Transverse colon (tissue), 4 donors: ENCODE results near the gene FAM149A. TPM values are rescaled to one million over a fixed set of nuclear protein-coding genes. Genes with fewer than 3 reads are reported as not detected.

Source experiments
- DNase-seq: peaks from one replicate; pipeline ENCODE4 v3.0.0-alpha.2; 2019
- H3K27ac ChIP-seq, 4 donors: fragments of 200-600 bp; sonication (generic); 2 replicates each; pipeline ENCODE4 v1.5.1; 2016 to 2018; ENCODE audit warnings: inconsistent platforms in 4 of 4
- H3K27me3 ChIP-seq: fragments of 200-600 bp; sonication (generic); 2 replicates; pipeline ENCODE4 v1.5.1; 2017; ENCODE audit warnings: inconsistent platforms
- H3K36me3 ChIP-seq, 4 donors: fragments of 200-600 bp; sonication (generic); 2 replicates each; pipeline ENCODE4 v1.5.1; 2017 to 2019; ENCODE audit warnings: inconsistent platforms in 4 of 4
- H3K4me1 ChIP-seq, 4 donors: fragments of 200-600 bp; sonication (generic); 2 replicates each; pipeline ENCODE4 v1.5.1; 2017 to 2020; ENCODE audit warnings: inconsistent platforms in 4 of 4
- H3K4me3 ChIP-seq, 4 donors: fragments of 200-600 bp; sonication (generic); 1 replicate in 1 of 4; 2 replicates in 3 of 4; pipeline versions ENCODE4 v1.5.1 to v1.6.1; 2017 to 2019; ENCODE audit warnings: inconsistent platforms in 4 of 4
- H3K9me3 ChIP-seq, 2 donors: fragments of 200-600 bp; sonication (generic); 2 replicates each; pipeline ENCODE4 v1.5.1; 2017 to 2019; ENCODE audit warnings: inconsistent platforms in 2 of 2
- CTCF ChIP-seq, 5 experiments: fragments of 200-600 bp in 3 of 5; fragments of 450-650 bp in 2 of 5; sonication (generic) in 3 of 5; IDR thresholded peaks; 1 replicate in 2 of 5; 2 replicates in 3 of 5; pipeline ENCODE4 v1.5.1; 2016 to 2017; ENCODE audit warnings: antibody characterized with exemption in 5 of 5, inconsistent platforms in 3 of 5, mild to moderate bottlenecking in 2 of 5, moderate library complexity in 1 of 5
- EP300 ChIP-seq: sonication (generic); formaldehyde crosslinking; IDR thresholded peaks from one replicate; pipeline ENCODE4 v1.6.1; 2017; ENCODE audit warnings: antibody characterized with exemption, low read depth
- POLR2A ChIP-seq: fragments of 450-650 bp; IDR thresholded peaks from one replicate; pipeline ENCODE4 v1.6.1; 2016; ENCODE audit warnings: antibody characterized with exemption, mild to moderate bottlenecking, moderate library complexity
- POLR2AphosphoS5 ChIP-seq, 3 donors: sonication (generic); formaldehyde crosslinking; IDR thresholded peaks; one replicate each; pipeline ENCODE4 v1.6.1; 2016; ENCODE audit warnings: antibody characterized with exemption in 3 of 3
- WGBS, 2 donors: methylation state at CpG; one replicate each; pipeline ENCODE4 v1.1.5; 2018; ENCODE audit warnings: low coverage in 1 of 2; 5-methylcytosine and 5-hydroxymethylcytosine counted together
- in situ Hi-C, 4 donors: fragments of 200-750 bp; cut with MboI; loops; one replicate each; pipeline versions ENCODE4 v1.15.0 to v1.15.1; 2017; ENCODE audit warnings: low sequenced_read_pairs in 3 of 4, low pct_ligation_motif_present in 1 of 4, low pct_unique_long_range_greater_than_20kb in 1 of 4
- intact Hi-C: fragments of 100-400 bp; cut with DNase I; formaldehyde crosslinking; loops from one replicate; pipeline ENCODE4 v1.15.1; 2023; ENCODE audit warnings: low total_unique reads
- total RNA-seq, 4 donors: library from RNA; depleted of rRNA; stranded (reverse); fragments of >200 nt; gene quantifications; one replicate each; pipeline ENCODE4 v1.1.0, GENCODE V29; 2016

Gene FAM149A
- 10 to 100 TPM; 10.8 to 20.1 (median 16.2) TPM for total RNA-seq

- Histone ChIP-seq H3K36me3 (no peaks in the 10 kb centered on the region), H3K9me3 (no peaks in the 10 kb centered on the region), H3K4me3 (peak within 1 kb of the TSS; percentile 64 to 80 (median 71)), H3K4me1 (peaks cover 0 to 36% (median 20%) of the 10 kb centered on the region in 4 donors), H3K27me3 (peaks cover 6% of the 10 kb centered on the region), H3K27ac (peak within 1 kb of the TSS; percentile 80 to 88 (median 86))
- intact Hi-C loops = no loop called here
- 29 to 33% methylated on average over 4 to 17 of the region's 57 CpGs for WGBS, 2 donors
- TF ChIP-seq POLR2AphosphoS5 (IDR thresholded peaks at IDR 0.05) (peak; percentile 26 to 74 (median 73)), EP300 (no peak), POLR2A (peak; percentile 62)
- in situ Hi-C loops = no loop called here
- DNase-seq = peak; percentile 87
Measured at GRCh38 chr4:186104114-186104889, at the start of gene FAM149A. Gene FAM149A, plus strand, starts transcription at chr4:186104704.

- Histone ChIP-seq H3K9me3 (no peaks in the 10 kb centered on the region), H3K27me3 (no peaks in the 10 kb centered on the region), H3K36me3 (no peaks in the 10 kb centered on the region), H3K27ac (no peak overlapping the region), H3K4me1 (no peaks in the 10 kb centered on the region), H3K4me3 (no peak overlapping the region)
- no peak for DNase-seq
- 75 to 80% methylated on average over 2 to 6 of the region's 6 CpGs for WGBS, 2 donors
- in situ Hi-C loops (no loop called here), intact Hi-C loops (no loop called here)
- TF ChIP-seq POLR2AphosphoS5 (IDR thresholded peaks at IDR 0.05) (no peak), CTCF (IDR thresholded peaks at IDR 0.05) (no peak), POLR2A (no peak), EP300 (no peak)
Measured at GRCh38 chr4:186058253-186058979, 46.1 kb upstream of the FAM149A start.

GRCh38 chr4:186058980-186059316 lies 45.6 kb upstream of the FAM149A start:
- Histone ChIP-seq H3K9me3 (no peaks in the 10 kb centered on the region), H3K27me3 (no peaks in the 10 kb centered on the region), H3K27ac (no peak overlapping the region), H3K4me1 (no peaks in the 10 kb centered on the region), H3K4me3 (no peak overlapping the region), H3K36me3 (no peaks in the 10 kb centered on the region)
- 69 to 75% methylated on average over 3 of the region's 3 CpGs for WGBS, 2 donors
- in situ Hi-C loops = no loop called here
- TF ChIP-seq CTCF (IDR thresholded peaks at IDR 0.05) (no peak), EP300 (no peak)
- intact Hi-C loops = no loop called here
- DNase-seq = no peak

GRCh38 chr4:186061921-186062320 lies 42.6 kb upstream of the FAM149A start:
- in situ Hi-C loops = no loop called here
- intact Hi-C loops = no loop called here

More at GRCh38 chr4:186061921-186062320, 42.6 kb upstream of the FAM149A start:
- H3K4me1 ChIP-seq = no peaks in the 10 kb centered on the region
- no peak for TF ChIP-seq CTCF (IDR thresholded peaks at IDR 0.05)
- H3K4me3 ChIP-seq = no peak overlapping the region
- DNase-seq = no peak
- WGBS, 2 donors = 76 to 80% methylated on average over 4 of the region's 4 CpGs
- H3K9me3 ChIP-seq = no peaks in the 10 kb centered on the region
- H3K27me3 ChIP-seq = no peaks in the 10 kb centered on the region
- H3K27ac ChIP-seq = no peak overlapping the region
- H3K36me3 ChIP-seq = no peaks in the 10 kb centered on the region
